Keratinocyte (primary cell): ENCODE measurements around the gene SERPINE2. TPM values are rescaled to one million over a fixed set of nuclear protein-coding genes. Genes with fewer than 3 reads are reported as not detected.

Experiments used
- DNase-seq: peaks from one replicate; pipeline ENCODE4 v3.0.0-alpha.2; 2011; ENCODE audit warnings: low read depth, missing footprints, low spot score
- FAIRE-seq: peaks from 2 replicates; lab custom pipeline; 2011; peaks lifted over from hg19 to GRCh38; lab: Jason Lieb, UNC
- H2AFZ ChIP-seq: 2 replicates; pipeline ENCODE4 v1.6.0; 2012; ENCODE audit warnings: low read length, control low read depth, inconsistent platforms; ENCODE audit not compliant: control insufficient read depth
- H3K27ac ChIP-seq: 2 replicates; pipeline ENCODE4 v1.5.1; 2011; ENCODE audit warnings: low read length; ENCODE audit not compliant: control insufficient read depth, insufficient read depth
- H3K27me3 ChIP-seq: 3 replicates; pipeline ENCODE4 v1.6.0; 2011; ENCODE audit warnings: low read length; ENCODE audit not compliant: control insufficient read depth, insufficient read depth; ENCODE audit errors: extremely low read depth
- H3K36me3 ChIP-seq, 2 experiments: 2 replicates in 1 of 2; 3 replicates in 1 of 2; pipeline ENCODE4 v1.5.1; 2011; ENCODE audit warnings: low read length in 2 of 2, mild to moderate bottlenecking in 1 of 2; ENCODE audit not compliant: control insufficient read depth in 2 of 2, insufficient read depth in 2 of 2; ENCODE audit errors: extremely low read depth in 1 of 2
- H3K4me1 ChIP-seq: 3 replicates; pipeline ENCODE4 v1.5.1; 2011; ENCODE audit warnings: low read length; ENCODE audit not compliant: control insufficient read depth, insufficient read depth; ENCODE audit errors: extremely low read depth
- H3K4me2 ChIP-seq: 3 replicates; pipeline ENCODE4 v1.6.0; 2011; ENCODE audit warnings: low read depth, low read length; ENCODE audit not compliant: control insufficient read depth, insufficient read depth; ENCODE audit errors: extremely low read depth
- H3K4me3 ChIP-seq, 3 experiments: fragments of 200-600 bp in 1 of 3; sonication (generic) in 1 of 3; 2 replicates in 2 of 3; 3 replicates in 1 of 3; pipeline ENCODE4 v1.5.1; 2011 to 2016; ENCODE audit warnings: low read length in 3 of 3, mild to moderate bottlenecking in 3 of 3, control low read depth in 2 of 3, inconsistent platforms in 1 of 3, low read depth in 1 of 3, mixed read lengths in 1 of 3, mixed run types in 1 of 3, moderate library complexity in 1 of 3; ENCODE audit not compliant: control insufficient read depth in 2 of 3, insufficient read depth in 2 of 3; ENCODE audit errors: extremely low read depth in 1 of 3
- H3K79me2 ChIP-seq: 2 replicates; pipeline ENCODE4 v1.6.0; 2012; ENCODE audit warnings: low read length; ENCODE audit not compliant: control insufficient read depth, insufficient read depth
- H3K9ac ChIP-seq: 3 replicates; pipeline ENCODE4 v1.6.0; 2011; ENCODE audit warnings: low read length; ENCODE audit not compliant: control insufficient read depth, insufficient read depth; ENCODE audit errors: extremely low read depth
- H3K9me1 ChIP-seq: 3 replicates; pipeline ENCODE4 v1.6.0; 2011; ENCODE audit warnings: low read length; ENCODE audit not compliant: control insufficient read depth, insufficient read depth; ENCODE audit errors: extremely low read depth
- H3K9me3 ChIP-seq: 2 replicates; pipeline ENCODE4 v1.5.1; 2012; ENCODE audit warnings: low read depth, low read length; ENCODE audit not compliant: control insufficient read depth
- H4K20me1 ChIP-seq: 3 replicates; pipeline ENCODE4 v1.6.0; 2011; ENCODE audit warnings: low read length; ENCODE audit not compliant: control insufficient read depth, insufficient read depth; ENCODE audit errors: extremely low read depth
- CTCF ChIP-seq, 3 experiments: IDR thresholded peaks in 1 of 3; conservative IDR thresholded peaks in 1 of 3; optimal IDR thresholded peaks in 1 of 3; 2 replicates in 2 of 3; 3 replicates in 1 of 3; pipeline versions ENCODE3 to v1.5.1; 2011; ENCODE audit warnings: low read length in 3 of 3, mild to moderate bottlenecking in 3 of 3, moderate library complexity in 2 of 3, control low read depth in 1 of 3, inconsistent platforms in 1 of 3; ENCODE audit not compliant: insufficient read depth in 2 of 3; ENCODE audit errors: extremely low read depth in 1 of 3
- EZH2 ChIP-seq: IDR thresholded peaks from one replicate; pipeline ENCODE4 v1.6.1; 2012; ENCODE audit warnings: inconsistent platforms, mild to moderate bottlenecking, low read length, moderate library complexity
- dilution Hi-C: fragments of 300-500 bp; cut with MboI; formaldehyde crosslinking; loops from one replicate; pipeline ENCODE4 v1.7.0; 2020; ENCODE audit warnings: low sequenced_read_pairs; ENCODE audit not compliant: extremely low pct_ligation_motif_present
- polyA plus RNA-seq, 5 experiments: library from polyadenylated mRNA; depleted of rRNA in 3 of 5; stranded (reverse) in 3 of 5; stranded (forward) in 1 of 5; unstranded in 1 of 5; fragments of >200 nt; gene quantifications; 1 replicate in 1 of 5; 2 replicates in 3 of 5; 3 replicates in 1 of 5; pipeline versions ENCODE4 v1.2.1 to v1.2.3, GENCODE V29; 2011 to 2012; ENCODE audit warnings: missing spikeins in 2 of 5, low read depth in 1 of 5, low replicate concordance in 1 of 5

The SERPINE2 gene
- polyA plus RNA-seq, 1 donor (not counting 4 experiments of a cell fraction or from before 2014, with no cell fraction given), result 306 TPM

- H3K27ac ChIP-seq, result peak overlapping the region; percentile 28
- TF ChIP-seq CTCF (optimal IDR thresholded peaks at IDR 0.05 in 1 of 3, IDR thresholded peaks at IDR 0.05 in 1 of 3, conservative IDR thresholded peaks at IDR 0.05 in 1 of 3; ENCODE audit: extremely low read depth in 1 of 3, insufficient read depth in 2 of 3, low read length in 3 of 3) (no peak), EZH2 (no peak)
- dilution Hi-C loops, result no loop called here
- H3K4me2 ChIP-seq, result no peak overlapping the region
- no peaks in the 10 kb centered on the region for H3K9me3 ChIP-seq
- peaks cover 5% of the 10 kb centered on the region for H4K20me1 ChIP-seq
- no peak for DNase-seq
- H3K9ac ChIP-seq, result no peak overlapping the region
- no peak overlapping the region for H2AFZ ChIP-seq
- H3K4me1 ChIP-seq, result peaks cover 11% of the 10 kb centered on the region
- H3K36me3 ChIP-seq, result peaks cover 13 to 39% of the 10 kb centered on the region in 2 experiments
- peak; percentile 17 for FAIRE-seq
- H3K79me2 ChIP-seq, result peaks cover 79% of the 10 kb centered on the region
- no peak overlapping the region for H3K4me3 ChIP-seq
- peaks cover 7% of the 10 kb centered on the region for H3K9me1 ChIP-seq
- H3K27me3 ChIP-seq, result no peaks in the 10 kb centered on the region
These were observed 21.1 kb downstream of the SERPINE2 start for GRCh38 chr2:224017957-224018356.

GRCh38 chr2:224016963-224017362 lies 22.1 kb downstream of the SERPINE2 start:
- peak overlapping the region; percentile 10 for H3K27ac ChIP-seq
- H3K36me3 ChIP-seq, result peaks cover 13 to 39% of the 10 kb centered on the region in 2 experiments
- H2AFZ ChIP-seq, result no peak overlapping the region
- H3K4me3 ChIP-seq, result no peak overlapping the region
- peak overlapping the region; percentile 23 for H3K4me2 ChIP-seq
- FAIRE-seq (peak; percentile 76), DNase-seq (no peak)
- peaks cover 78% of the 10 kb centered on the region for H3K79me2 ChIP-seq
- dilution Hi-C loops, result no loop called here
- H4K20me1 ChIP-seq, result peaks cover 5% of the 10 kb centered on the region
- H3K9me1 ChIP-seq, result peaks cover 7% of the 10 kb centered on the region
- no peak overlapping the region for H3K9ac ChIP-seq
- no peaks in the 10 kb centered on the region for H3K27me3 ChIP-seq
- no peaks in the 10 kb centered on the region for H3K9me3 ChIP-seq
- TF ChIP-seq CTCF (optimal IDR thresholded peaks at IDR 0.05 in 1 of 3, IDR thresholded peaks at IDR 0.05 in 1 of 3, conservative IDR thresholded peaks at IDR 0.05 in 1 of 3; ENCODE audit: extremely low read depth in 1 of 3, insufficient read depth in 2 of 3, low read length in 3 of 3), result no peak
- no peak for TF ChIP-seq EZH2
- H3K4me1 ChIP-seq, result peaks cover 12% of the 10 kb centered on the region
